ENCODE results near the gene PDP2.

Gene PDP2

DNA sequence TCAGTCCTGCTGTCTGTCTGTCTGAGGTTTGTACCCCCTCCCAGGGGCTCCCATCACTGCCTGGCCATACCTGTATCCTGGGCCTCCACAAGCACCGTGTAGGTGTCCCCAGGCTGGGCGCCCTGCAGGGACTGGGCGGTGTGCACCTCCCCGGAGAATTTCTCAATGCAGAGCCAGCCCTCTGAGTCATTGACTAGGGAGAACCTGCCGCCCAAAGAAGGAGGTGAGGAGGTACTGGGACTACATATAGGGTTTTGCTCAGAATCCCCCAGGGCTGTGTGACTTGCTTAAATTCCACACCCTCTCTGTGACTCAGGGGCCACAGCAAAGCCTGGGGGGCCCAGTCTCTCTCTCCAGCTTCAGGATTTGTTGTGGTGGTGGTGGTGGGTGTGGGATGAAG lies 30.8 kb downstream of the PDP2 start:
- no peaks in the 10 kb centered on the region for H3K36me3 Mint-ChIP-seq (ENCODE audit: low read depth)
- H3K27ac Mint-ChIP-seq: no peak overlapping the region
- H3K4me1 Mint-ChIP-seq (ENCODE audit: low read depth): no peaks in the 10 kb centered on the region
- H3K9me3 Mint-ChIP-seq: no peaks in the 10 kb centered on the region
- H3K27me3 Mint-ChIP-seq: no peaks in the 10 kb centered on the region
- no peak overlapping the region for H3K4me3 Mint-ChIP-seq

DNA sequence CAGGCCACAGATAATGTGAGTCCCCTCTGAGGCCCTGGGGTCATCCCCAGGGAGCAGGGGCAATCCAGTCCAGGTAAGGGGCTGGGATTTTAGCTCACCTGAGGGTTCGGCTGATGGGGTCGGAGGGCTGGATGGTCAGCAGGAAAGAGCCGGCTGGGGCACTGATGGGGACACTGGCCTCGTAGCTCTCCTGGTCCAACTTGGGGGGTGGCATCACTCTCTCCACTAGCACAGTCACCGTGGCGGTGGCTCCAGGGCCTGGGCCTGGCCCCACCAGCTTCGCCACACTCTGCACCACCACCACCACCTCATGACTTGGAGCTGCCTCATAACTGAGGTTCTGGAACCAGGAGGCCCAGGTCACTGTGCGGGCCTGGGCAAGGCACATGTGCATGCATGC lies 31.5 kb downstream of the PDP2 start:
- Mint-ChIP-seq H3K9me3 (no peaks in the 10 kb centered on the region), H3K36me3 (ENCODE audit: low read depth) (no peaks in the 10 kb centered on the region), H3K27me3 (no peaks in the 10 kb centered on the region), H3K4me3 (no peak overlapping the region), H3K27ac (no peak overlapping the region), H3K4me1 (ENCODE audit: low read depth) (no peaks in the 10 kb centered on the region)

DNA sequence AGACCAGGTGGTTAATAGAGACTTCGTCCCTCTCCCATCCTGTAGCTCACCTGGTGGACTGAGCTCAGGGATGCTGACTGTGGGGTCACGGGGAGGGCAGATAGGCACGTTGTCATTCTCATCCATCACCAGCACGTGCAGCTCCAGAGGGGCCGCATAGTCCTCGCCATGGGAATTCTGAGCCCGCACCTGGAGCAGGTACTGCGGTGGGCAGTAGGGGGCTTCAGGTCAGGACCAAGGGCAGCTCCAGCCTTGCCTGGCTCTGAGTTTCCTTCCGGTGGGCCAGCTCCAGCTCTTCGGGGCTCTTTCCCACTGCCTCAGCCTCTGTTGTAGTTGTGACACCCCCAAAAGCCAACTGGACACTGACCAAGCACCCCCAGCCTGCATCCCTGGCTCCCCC lies 32.8 kb downstream of the PDP2 start:
- no peak overlapping the region for H3K4me3 Mint-ChIP-seq
- no peaks in the 10 kb centered on the region for H3K4me1 Mint-ChIP-seq (ENCODE audit: low read depth)
- H3K36me3 Mint-ChIP-seq (ENCODE audit: low read depth): no peaks in the 10 kb centered on the region
- no peak overlapping the region for H3K27ac Mint-ChIP-seq
- no peaks in the 10 kb centered on the region for H3K9me3 Mint-ChIP-seq
- no peaks in the 10 kb centered on the region for H3K27me3 Mint-ChIP-seq

DNA sequence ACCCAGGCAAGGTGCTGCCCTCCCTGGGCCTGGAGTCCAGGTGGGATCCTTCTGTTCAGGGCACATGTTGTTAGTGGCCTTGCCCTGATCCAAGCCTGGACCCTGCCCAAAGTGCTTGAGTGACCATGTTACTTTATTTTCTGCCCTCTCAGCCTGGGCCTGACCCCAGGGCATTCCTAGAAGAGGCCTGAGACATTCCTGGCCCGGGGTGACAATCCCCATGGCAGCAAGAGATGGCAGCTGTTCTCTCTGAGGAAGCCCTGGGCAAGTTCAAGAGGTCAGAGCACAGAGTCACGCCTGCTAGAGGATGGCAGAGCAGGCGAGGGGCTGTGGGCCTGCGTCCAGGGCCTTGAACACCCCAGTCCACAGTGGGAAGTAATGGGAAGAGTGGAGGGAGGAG lies 33.4 kb downstream of the PDP2 start:
- H3K4me1 Mint-ChIP-seq (ENCODE audit: low read depth): no peaks in the 10 kb centered on the region
- H3K27ac Mint-ChIP-seq: no peak overlapping the region
- H3K27me3 Mint-ChIP-seq: no peaks in the 10 kb centered on the region
- no peak overlapping the region for H3K4me3 Mint-ChIP-seq
- no peaks in the 10 kb centered on the region for H3K36me3 Mint-ChIP-seq (ENCODE audit: low read depth)
- H3K9me3 Mint-ChIP-seq: no peaks in the 10 kb centered on the region

DNA sequence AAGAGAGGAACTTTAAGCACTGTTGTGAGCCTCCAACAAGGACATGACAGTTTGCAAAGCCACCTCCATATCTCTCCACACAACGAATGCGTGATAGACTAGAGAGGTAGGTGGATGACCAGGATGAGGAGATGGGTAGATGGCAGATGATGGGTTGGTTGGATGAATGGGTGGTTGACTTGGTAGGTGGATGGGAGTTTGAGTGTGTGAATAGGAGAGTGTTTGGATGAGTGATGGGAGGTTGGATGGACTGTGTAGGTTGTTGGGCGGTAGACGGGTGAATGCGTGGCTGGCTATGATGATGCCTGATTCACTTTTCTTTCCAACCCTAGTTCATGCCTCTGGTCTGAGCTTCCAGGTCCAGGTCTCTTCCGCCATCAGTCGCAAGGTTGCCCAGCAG lies 34.2 kb downstream of the PDP2 start:
- H3K27ac Mint-ChIP-seq: no peak overlapping the region

DNA sequence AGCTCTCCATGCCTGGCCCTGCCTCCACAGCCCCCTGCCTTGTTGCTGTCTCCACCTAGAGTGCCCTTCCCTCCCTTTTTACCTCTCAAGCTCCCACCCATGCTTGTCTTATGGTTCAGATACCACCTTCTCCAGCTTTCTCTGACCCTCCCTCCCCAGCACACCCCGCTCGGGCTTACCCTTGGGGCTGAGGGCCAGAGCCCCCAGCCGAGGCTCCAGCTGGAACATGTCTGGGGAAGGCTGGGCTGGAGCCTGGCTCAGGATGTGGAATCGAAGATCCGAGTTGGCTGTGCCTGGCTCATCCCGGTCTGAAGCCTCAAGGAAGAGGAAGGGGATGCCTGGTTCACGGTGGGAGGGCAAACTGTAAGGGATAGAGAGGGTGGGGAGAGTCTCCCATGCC lies 34.7 kb downstream of the PDP2 start:
- Mint-ChIP-seq H3K27me3 (peaks cover 4% of the 10 kb centered on the region), H3K27ac (no peak overlapping the region), H3K9me3 (no peaks in the 10 kb centered on the region), H3K4me1 (ENCODE audit: low read depth) (no peaks in the 10 kb centered on the region), H3K4me3 (no peak overlapping the region), H3K36me3 (ENCODE audit: low read depth) (no peaks in the 10 kb centered on the region)

More for the DNA sequence above, 34.2 kb downstream of the PDP2 start:
- Mint-ChIP-seq H3K4me3 (no peak overlapping the region), H3K36me3 (ENCODE audit: low read depth) (no peaks in the 10 kb centered on the region), H3K27me3 (peaks cover 4% of the 10 kb centered on the region), H3K9me3 (no peaks in the 10 kb centered on the region), H3K4me1 (ENCODE audit: low read depth) (no peaks in the 10 kb centered on the region)

DNA sequence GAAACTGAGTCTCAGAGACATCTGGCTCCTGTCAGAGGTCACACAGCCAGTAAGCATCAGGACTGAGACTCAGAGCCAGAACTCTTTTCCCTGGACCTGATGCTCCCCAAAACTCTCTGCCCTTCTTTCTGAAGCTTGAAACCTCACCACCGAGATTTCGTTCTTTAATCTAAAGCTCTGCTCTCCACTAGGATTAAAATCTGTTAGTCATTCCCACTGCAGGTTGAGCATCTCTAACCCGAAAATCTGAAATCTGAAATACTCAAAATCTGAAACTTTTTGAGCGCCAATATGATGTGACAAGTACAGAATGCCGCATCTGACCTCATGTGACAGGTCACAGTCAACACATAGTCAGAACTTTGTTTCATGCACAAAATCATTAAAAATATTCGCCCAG lies 36.2 kb downstream of the PDP2 start:
- Mint-ChIP-seq H3K4me1 (ENCODE audit: low read depth) (no peaks in the 10 kb centered on the region), H3K36me3 (ENCODE audit: low read depth) (no peaks in the 10 kb centered on the region), H3K27me3 (peaks cover 11% of the 10 kb centered on the region), H3K4me3 (no peak overlapping the region), H3K27ac (no peak overlapping the region), H3K9me3 (no peaks in the 10 kb centered on the region)

DNA sequence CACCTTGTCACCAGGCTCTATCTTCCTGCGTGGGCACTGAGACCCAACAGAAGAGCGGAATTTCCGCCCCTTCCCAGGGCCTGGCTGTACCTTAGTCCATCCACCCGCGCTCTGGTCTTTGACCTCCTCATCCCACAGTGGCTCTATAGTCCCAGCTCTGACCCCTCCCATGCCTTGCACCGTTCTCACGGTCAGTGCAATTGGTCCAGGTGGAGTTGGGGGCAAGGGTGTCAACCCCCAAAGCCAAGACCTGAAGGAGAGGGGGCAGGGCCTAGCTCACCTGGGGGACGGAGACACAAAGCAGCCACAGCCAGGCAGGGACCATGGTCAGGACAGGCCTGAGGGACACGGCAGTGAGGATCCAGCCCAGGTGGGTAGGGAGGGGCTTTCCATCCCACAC lies 37.4 kb downstream of the PDP2 start:
- H3K4me1 Mint-ChIP-seq (ENCODE audit: low read depth): no peaks in the 10 kb centered on the region
- H3K36me3 Mint-ChIP-seq (ENCODE audit: low read depth): no peaks in the 10 kb centered on the region
- no peak overlapping the region for H3K27ac Mint-ChIP-seq
- H3K9me3 Mint-ChIP-seq: no peaks in the 10 kb centered on the region
- peaks cover 11% of the 10 kb centered on the region for H3K27me3 Mint-ChIP-seq
- H3K4me3 Mint-ChIP-seq: no peak overlapping the region

DNA sequence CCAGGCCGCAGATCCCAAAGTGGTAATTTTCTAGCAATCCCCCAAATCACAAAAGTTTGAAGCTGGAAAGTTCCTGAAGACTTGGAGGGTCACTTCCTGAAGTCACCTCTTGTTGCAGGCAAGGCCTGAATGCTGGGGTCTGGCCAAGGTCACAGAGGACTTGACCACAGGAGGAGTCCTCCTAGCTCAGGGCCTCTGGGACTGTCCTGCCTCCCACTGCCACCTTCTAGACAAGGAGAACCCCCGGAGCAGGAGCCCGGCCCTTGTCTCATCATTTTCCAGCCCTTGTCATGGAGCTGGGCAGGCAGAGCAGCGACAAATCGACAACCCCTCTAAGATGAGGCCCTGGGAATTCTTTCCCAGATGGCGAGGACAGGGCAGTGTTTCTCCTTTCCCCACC lies 38.0 kb downstream of the PDP2 start:
- Mint-ChIP-seq H3K36me3 (ENCODE audit: low read depth) (no peaks in the 10 kb centered on the region), H3K4me3 (no peak overlapping the region), H3K27ac (no peak overlapping the region), H3K9me3 (no peaks in the 10 kb centered on the region), H3K4me1 (ENCODE audit: low read depth) (no peaks in the 10 kb centered on the region), H3K27me3 (peaks cover 14% of the 10 kb centered on the region)

DNA sequence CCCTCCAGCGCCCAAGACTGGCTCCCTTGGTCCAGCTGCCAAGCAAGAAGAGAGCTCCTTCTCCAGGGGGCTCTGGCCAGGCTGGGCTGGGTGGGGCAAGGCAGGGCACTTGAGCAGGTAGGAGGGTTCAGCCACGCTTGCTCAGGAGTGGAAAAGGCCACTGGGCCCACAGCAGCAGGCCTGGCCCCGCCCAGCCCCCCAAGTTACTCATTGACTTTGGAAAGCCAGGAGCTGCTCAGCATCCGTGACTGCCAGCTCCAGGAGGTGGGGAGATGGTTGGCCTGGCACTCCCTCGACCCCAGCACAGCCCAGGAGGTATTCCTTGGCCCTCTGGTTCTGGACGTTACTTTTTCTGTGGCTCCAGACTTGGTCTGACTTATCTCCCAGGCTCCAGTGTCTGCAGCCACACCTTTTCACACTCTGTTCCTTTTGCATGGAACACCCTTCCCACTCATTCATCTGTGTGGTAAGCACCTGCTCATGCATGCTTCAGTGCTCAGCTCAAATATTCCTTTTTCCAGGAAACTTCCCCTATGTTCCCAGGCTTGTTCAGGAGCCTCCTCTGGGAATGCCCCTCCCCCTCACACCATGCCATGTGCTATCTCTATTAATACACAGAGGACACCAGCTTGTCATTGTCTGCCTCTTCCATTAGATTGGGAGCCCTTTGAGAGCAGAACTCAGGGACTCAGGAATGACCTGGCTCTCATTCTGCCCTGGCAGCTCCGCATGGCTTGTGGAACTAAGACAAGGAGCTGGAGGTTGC lies 38.7 kb downstream of the PDP2 start, which contains the start of gene CDH16:
TSS of gene CDH16 (minus strand) at position 83 of the 766 bp plus-strand sequence. CDS start 820 bp downstream, outside the sequence.
- no peak within 1 kb of the TSS for H3K4me3 Mint-ChIP-seq
- H3K9me3 Mint-ChIP-seq: no peaks in the 10 kb centered on the region
- H3K4me1 Mint-ChIP-seq (ENCODE audit: low read depth): no peaks in the 10 kb centered on the region
- H3K27me3 Mint-ChIP-seq: peaks cover 20% of the 10 kb centered on the region
- H3K27ac Mint-ChIP-seq: no peak within 1 kb of the TSS
- H3K36me3 Mint-ChIP-seq (ENCODE audit: low read depth): no peaks in the 10 kb centered on the region

DNA sequence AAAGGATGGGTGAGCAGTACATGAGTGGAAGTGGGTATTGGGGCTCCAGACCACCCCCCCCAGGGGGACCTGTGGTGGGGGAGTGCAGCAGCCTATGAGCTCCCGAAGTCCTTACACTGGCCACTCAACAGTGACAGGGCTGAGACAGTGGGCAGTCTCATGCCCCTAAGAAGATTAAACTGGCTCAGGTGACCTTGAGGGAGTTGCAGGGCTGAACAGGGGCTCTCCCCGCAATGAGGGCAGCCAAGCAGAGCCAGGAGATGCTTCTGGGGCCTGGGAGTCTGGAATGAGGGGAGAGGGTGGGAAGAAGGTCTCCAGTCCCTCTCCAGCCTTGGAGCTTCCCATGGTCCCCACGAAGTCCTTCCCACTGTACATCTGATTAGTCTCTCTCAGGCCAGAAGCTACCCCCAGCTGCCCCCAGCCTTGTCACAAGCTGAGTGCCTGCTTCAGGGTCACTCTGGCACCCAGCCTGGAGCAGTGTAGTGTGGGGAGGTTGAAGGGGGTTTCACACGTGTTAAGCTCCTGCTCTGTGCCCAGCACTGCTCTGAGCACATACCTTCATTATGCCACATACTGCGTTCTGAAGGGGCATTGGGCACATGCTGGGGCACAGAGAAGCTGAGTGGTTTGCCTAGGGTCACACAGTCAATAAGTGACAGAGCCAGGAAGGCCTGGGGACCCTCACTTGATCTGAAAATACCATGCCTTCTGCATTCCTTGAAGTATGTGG lies 39.4 kb downstream of the PDP2 start:
- no peak overlapping the region for H3K4me3 Mint-ChIP-seq
- no peak overlapping the region for H3K27ac Mint-ChIP-seq
- no peaks in the 10 kb centered on the region for H3K9me3 Mint-ChIP-seq
- peaks cover 2% of the 10 kb centered on the region for H3K4me1 Mint-ChIP-seq (ENCODE audit: low read depth)
- H3K36me3 Mint-ChIP-seq (ENCODE audit: low read depth): no peaks in the 10 kb centered on the region
- peaks cover 25% of the 10 kb centered on the region for H3K27me3 Mint-ChIP-seq

DNA sequence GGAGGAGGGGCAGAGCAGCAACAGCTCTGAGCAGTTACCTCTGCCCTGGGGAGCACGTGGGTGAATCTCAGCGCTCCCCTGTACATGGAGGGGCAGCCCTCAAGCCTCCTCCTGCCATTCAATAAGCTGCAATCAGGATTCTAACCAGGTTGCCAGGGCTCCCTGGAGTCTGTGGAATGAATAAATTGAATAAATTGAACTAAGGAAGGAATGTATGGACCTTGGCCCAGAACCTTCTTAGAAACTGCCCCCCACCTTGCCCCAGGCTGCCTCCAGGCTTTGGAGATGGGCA lies 39.9 kb downstream of the PDP2 start:
- Mint-ChIP-seq H3K36me3 (ENCODE audit: low read depth) (no peaks in the 10 kb centered on the region), H3K27me3 (peaks cover 26% of the 10 kb centered on the region), H3K4me1 (ENCODE audit: low read depth) (peaks cover 4% of the 10 kb centered on the region), H3K4me3 (no peak overlapping the region), H3K9me3 (no peaks in the 10 kb centered on the region), H3K27ac (no peak overlapping the region)

DNA sequence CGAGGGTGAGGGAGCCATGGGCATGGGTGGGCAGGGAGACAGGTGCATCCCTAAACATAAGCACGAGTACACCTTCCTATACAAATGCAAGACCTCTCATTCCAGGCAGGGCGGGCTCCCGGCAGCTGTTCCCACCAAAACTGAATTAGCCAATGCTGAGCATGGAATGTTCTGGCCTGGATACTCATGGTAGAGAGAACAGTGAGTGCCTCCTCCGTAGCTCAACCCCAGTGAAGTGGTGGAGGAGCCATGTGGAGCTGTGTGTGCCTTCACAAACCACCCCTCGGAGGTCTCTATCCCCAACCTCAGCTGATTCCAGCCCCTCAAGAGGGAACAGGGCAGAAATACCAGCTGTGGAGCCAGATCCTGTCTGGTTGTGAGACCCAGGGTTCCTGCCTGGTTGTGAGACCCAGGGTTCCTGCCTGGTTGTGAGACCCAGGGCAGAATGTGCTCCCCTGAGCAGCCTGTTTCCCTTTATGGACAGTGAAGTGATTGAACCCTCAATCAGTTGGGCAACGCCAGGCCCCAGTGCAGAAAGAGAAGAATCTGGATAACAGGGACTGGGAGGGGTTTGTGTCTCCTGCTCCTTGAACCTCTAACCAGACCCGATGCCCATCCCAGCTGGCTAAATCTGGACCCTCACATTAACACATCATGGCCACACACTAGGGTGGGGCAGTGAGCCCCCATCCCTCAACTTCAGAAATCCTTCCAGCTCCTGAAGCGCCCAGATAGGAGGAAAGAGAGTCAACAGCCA lies 40.8 kb downstream of the PDP2 start:
- Mint-ChIP-seq H3K4me1 (ENCODE audit: low read depth) (peaks cover 11% of the 10 kb centered on the region), H3K27me3 (peaks cover 33% of the 10 kb centered on the region), H3K27ac (no peak overlapping the region), H3K9me3 (no peaks in the 10 kb centered on the region), H3K4me3 (no peak overlapping the region), H3K36me3 (ENCODE audit: low read depth) (no peaks in the 10 kb centered on the region)

DNA sequence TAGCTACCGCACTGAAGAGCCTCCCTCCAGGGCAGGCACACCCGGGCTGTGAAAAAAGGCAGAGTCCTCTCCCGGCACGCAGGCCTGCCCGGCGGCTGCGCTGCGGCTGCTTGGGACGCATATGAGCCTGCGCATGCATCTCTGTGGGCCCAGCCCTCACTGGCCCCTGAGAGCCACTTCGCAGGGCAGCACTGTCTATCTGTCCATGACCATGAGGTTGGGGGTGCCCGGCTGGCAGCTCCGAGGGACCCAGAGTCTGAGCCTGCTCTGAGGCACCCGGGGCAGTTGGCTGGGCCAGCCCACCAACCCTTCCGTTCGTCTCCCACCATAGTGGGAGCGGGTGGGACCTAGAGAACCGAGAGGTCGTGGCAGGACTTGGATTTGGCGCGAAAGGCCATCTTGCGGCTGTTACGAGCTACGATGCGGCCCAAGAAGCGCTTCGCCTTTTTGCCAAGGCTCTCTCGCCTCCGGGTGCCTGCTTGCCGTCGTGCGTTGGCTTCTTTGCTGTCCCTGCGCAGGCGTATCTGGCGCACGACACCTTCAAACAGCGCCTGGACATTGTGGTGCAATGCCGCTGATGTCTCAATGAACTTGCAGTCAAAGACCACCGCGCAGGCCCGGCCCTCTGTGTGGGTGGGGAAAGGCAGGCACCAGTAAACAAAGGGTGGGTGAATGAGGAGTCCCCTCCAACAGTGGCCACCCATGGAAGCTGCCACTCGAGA lies 41.6 kb downstream of the PDP2 start:
- Mint-ChIP-seq H3K9me3 (no peaks in the 10 kb centered on the region), H3K4me1 (ENCODE audit: low read depth) (peaks cover 11% of the 10 kb centered on the region), H3K27ac (no peak overlapping the region), H3K36me3 (ENCODE audit: low read depth) (no peaks in the 10 kb centered on the region), H3K4me3 (no peak overlapping the region), H3K27me3 (peaks cover 33% of the 10 kb centered on the region)

DNA sequence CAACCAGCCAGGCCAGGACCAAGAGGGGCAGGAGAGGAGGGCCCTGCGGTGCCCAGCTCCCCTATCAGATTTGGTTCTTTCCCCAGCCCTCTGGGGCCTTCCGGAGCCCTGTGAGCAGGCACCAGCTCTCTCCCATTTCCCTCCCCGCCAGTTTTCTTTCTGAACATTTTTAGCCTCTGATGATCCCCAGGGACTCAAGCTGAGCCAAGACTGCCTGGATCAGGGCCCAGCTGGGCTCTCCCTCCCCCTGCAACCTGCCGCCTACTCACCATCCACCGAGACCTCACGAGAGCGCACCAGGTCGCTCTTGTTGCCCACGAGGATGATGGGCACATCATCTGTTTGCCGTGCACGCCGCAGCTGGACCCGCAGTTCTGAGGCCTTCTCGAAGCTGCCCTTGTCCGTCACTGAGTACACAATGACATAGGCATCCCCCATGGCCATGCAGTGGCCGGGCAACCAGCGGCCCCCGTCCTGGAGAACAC lies 43.0 kb downstream of the PDP2 start:
- no peaks in the 10 kb centered on the region for H3K36me3 Mint-ChIP-seq (ENCODE audit: low read depth)

More for the DNA sequence above, 43.0 kb downstream of the PDP2 start:
- Mint-ChIP-seq H3K4me1 (ENCODE audit: low read depth) (peaks cover 19% of the 10 kb centered on the region), H3K4me3 (no peak overlapping the region), H3K9me3 (no peaks in the 10 kb centered on the region), H3K27me3 (peaks cover 33% of the 10 kb centered on the region), H3K27ac (no peak overlapping the region)
